Osteocyte (in vitro differentiated cells): ENCODE data around the gene GLIS1. TPM values are rescaled to one million over a fixed set of nuclear protein-coding genes. Genes with fewer than 3 reads are reported as not detected.
A peak's percentile ranks its signal among the peaks of the same experiment; 100 is the strongest.

Experiments used
- DNase-seq: peaks from one replicate; pipeline ENCODE4 v3.0.0; 2021; ENCODE audit warnings: mixed read lengths; ENCODE audit not compliant: unreplicated experiment; ENCODE audit errors: extremely low spot score
- H3K27ac Mint-ChIP-seq: one replicate; pipeline ENCODE4 v1.8.0; 2021; ENCODE audit warnings: mild to moderate bottlenecking, mixed read lengths; ENCODE audit not compliant: unreplicated experiment
- H3K27me3 Mint-ChIP-seq: one replicate; pipeline ENCODE4 v1.8.0; 2021; ENCODE audit warnings: mixed read lengths; ENCODE audit not compliant: unreplicated experiment
- H3K36me3 Mint-ChIP-seq: one replicate; pipeline ENCODE4 v1.8.0; 2021; ENCODE audit warnings: mixed read lengths; ENCODE audit not compliant: unreplicated experiment
- H3K4me1 Mint-ChIP-seq: one replicate; pipeline ENCODE4 v1.8.0; 2021; ENCODE audit warnings: mixed read lengths; ENCODE audit not compliant: unreplicated experiment
- H3K4me3 Mint-ChIP-seq: one replicate; pipeline ENCODE4 v1.8.0; 2021; ENCODE audit warnings: mild to moderate bottlenecking, moderate library complexity, mixed read lengths; ENCODE audit not compliant: unreplicated experiment
- H3K9me3 Mint-ChIP-seq: one replicate; pipeline ENCODE4 v1.8.0; 2021; ENCODE audit warnings: mixed read lengths; ENCODE audit not compliant: unreplicated experiment
- CTCF ChIP-seq: fragments of 200-600 bp; sonication (generic); IDR thresholded peaks from 2 replicates; pipeline ENCODE4 v1.5.0; 2021; ENCODE audit warnings: antibody characterized with exemption, mild to moderate bottlenecking, moderate library complexity
- total RNA-seq: library from RNA; stranded (reverse); gene quantifications from 2 replicates; pipeline ENCODE4 v1.2.1, GENCODE V29; 2021

Gene GLIS1
- total RNA-seq, 1 donor from 2014 or later = 38.3 TPM

DNA sequence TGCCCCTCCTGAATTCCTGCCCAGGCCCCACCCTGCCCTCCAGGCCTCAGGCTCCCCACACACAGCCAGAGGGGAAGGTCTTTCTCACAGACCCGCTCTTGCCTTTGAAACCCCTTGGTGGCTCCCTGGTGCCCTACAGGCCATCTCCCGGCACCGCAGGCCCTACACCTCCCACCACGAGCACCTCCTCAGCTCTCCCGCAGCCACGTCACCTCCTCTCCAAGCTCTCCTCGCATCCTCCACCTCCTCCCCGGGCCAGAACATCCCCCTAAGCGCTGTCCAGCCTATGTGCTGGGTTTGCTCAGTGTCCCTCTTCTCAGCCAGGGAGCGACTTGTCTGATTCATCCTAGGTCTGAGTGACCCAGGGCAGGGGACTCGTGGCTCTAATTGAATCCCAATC, 213.4 kb downstream of the GLIS1 start:
- Mint-ChIP-seq H3K9me3 (no peaks in the 10 kb centered on the region), H3K27ac (peak overlapping the region; percentile 94), H3K4me3 (no peak overlapping the region), H3K27me3 (no peaks in the 10 kb centered on the region), H3K36me3 (peaks cover 31% of the 10 kb centered on the region), H3K4me1 (peaks cover 48% of the 10 kb centered on the region)
- no peak for DNase-seq
- no peak for TF ChIP-seq CTCF

DNA sequence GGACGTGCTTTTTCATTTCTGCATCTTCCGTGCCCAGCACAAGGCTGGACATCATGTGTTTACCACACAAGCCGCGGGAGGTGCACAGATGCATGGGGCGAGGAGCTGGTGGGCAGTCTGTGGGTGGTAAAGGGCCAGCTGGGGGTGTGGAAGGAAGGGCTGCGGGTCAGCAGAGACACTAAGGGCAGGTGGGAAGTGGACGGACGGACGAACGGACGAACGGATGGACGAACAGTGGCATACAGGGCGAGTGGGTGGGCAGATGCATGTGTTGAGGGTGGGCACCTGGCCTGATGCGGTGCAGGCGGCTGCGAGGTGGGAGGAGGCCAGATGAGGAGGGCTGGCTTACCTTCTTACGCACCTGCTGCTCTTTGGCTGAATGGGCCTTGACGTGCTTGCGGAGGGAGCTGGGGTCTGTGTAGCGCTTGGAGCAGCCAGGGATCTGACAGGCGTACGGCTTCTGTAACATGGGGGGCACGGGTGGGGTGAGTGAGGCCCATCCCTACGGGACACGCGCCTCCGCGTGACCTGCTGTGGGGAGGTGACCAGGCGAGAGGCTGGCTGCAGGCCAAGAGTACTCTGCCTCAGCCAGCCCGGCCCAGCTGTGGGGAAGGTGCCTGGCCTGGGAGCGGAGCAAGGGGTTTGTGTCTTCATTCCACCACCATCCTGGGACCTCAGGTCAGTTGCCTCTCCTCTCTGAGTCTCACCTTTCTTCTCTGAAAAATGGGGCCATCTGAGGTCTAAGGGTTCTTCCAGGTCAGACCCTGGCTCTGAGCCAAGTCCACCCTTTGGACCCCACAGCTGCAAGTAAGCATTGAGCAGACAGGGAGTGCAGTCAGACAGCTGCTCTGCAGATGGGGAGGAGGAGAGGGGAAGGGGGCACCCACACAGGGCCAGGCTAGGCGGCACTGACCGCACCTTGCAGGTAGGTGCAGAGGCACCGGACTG, 214.3 kb downstream of the GLIS1 start:
- no peak overlapping the region for H3K27ac Mint-ChIP-seq
- no peak for TF ChIP-seq CTCF
- H3K27me3 Mint-ChIP-seq = no peaks in the 10 kb centered on the region
- peaks cover 49% of the 10 kb centered on the region for H3K4me1 Mint-ChIP-seq
- no peaks in the 10 kb centered on the region for H3K9me3 Mint-ChIP-seq
- DNase-seq = no peak
- no peak overlapping the region for H3K4me3 Mint-ChIP-seq
- peaks cover 38% of the 10 kb centered on the region for H3K36me3 Mint-ChIP-seq

DNA sequence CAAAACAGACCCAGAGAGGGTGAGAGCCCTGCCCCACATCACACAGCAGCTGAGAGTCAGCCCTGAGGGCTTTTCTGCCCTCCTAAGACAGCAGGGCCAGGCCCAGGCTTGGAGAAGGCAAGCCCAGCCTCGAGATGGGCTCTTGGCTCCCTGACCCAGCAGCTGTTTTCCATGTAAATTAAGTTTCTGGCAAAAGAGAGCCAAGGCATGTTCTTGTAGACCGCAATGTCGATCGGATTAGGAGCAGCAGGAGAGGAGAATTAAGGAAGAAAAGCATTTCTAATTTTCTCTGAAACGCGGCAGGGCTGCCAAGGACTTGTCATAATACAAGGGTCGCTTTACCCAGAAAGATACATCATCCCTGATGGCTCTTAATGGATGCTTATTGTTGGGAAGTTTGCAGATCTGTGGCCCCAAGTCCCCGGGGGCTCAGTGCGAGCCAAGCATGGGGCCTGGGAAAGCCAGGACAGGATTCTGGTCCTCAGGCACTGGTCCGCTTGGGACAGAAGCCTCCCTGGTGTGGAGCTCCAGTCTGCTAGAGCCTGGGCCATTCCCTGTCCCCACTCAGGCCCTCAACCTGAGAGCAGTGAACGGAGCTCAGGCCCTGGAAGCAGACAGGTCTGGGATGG, 216.9 kb downstream of the GLIS1 start:
- TF ChIP-seq CTCF = no peak
- Mint-ChIP-seq H3K9me3 (no peaks in the 10 kb centered on the region), H3K4me1 (peaks cover 31% of the 10 kb centered on the region), H3K4me3 (no peak overlapping the region), H3K27me3 (no peaks in the 10 kb centered on the region), H3K27ac (no peak overlapping the region), H3K36me3 (peaks cover 54% of the 10 kb centered on the region)
- no peak for DNase-seq

- peaks cover 17% of the 10 kb centered on the region for H3K4me1 Mint-ChIP-seq
Observed at GRCh38 chr1:53520481-53520880, 218.5 kb downstream of the GLIS1 start.

More at GRCh38 chr1:53520481-53520880, 218.5 kb downstream of the GLIS1 start:
- no peak for TF ChIP-seq CTCF
- peaks cover 62% of the 10 kb centered on the region for H3K36me3 Mint-ChIP-seq
- H3K9me3 Mint-ChIP-seq = no peaks in the 10 kb centered on the region
- H3K27me3 Mint-ChIP-seq = no peaks in the 10 kb centered on the region
- H3K27ac Mint-ChIP-seq = no peak overlapping the region
- no peak overlapping the region for H3K4me3 Mint-ChIP-seq
- DNase-seq = no peak
